ENCODE data around the gene IFITM10.
"Not testable (repeated sequence)": the region's sequence is repeated elsewhere in the genome, so short reads cannot be mapped to it uniquely, and the experiment has no call there.

GRCh38 chr11:1683216-1683615, 67.2 kb downstream of the IFITM10 start:
- not testable (repeated sequence) for TF ChIP-seq CTCF, POLR2A (IDR thresholded peaks at IDR 0.05)
